NCI-H510A (cell line): ENCODE data around the gene STAC3.

Source experiments
- DNase-seq: peaks from one replicate; lab custom pipeline; 2025; lab: John Stamatoyannopoulos, UW

STAC3 gene

DNA sequence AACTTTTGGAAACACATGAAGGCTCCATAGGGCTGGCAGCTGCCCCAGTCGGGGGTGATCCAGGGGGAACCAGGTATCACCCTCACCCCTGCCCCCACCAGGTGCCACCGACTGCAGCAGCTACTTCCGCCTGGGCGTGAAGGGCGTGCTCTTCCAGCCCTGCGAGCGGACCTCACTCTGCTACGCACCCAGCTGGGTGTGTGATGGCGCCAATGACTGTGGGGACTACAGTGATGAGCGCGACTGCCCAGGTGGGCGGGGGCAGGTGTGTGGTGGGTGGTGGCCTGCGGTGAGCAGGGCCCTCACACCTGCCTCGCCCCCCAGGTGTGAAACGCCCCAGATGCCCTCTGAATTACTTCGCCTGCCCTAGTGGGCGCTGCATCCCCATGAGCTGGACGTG lies 56.7 kb downstream of the STAC3 start:
- no peak for DNase-seq

- no peak for DNase-seq
Observed at GRCh38 chr12:57193706-57194245, 57.2 kb downstream of the STAC3 start.
